ENCODE results near the gene FAM124A.
A peak's percentile ranks its signal among the peaks of the same experiment; 100 is the strongest.

FAM124A gene

DNA sequence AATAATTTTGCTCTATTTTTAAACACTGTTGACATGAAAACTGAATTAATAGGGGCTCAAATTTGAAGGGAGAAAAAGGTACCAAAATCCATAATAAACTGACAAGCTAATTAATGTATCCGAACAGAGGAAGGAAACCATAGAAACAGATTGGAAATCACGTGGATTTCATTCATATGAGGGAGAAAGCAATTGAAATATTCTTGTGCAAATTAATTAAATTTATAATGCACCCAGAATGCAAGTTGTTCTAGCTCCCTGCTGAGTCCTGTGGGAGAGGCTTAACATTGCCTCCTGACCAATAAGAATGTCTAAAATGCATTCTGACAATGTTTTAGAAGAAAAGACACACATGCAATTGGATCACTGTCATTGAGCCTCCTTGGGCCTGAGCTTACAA is 99.6 kb downstream of the FAM124A start:
- ChIA-PET POLR2A (interaction anchor here (1.1 kb wide), 1 partner anchor 131 kb away, joined by 4 read pairs; the partner anchor contains the start of gene INTS6), CTCF (interaction anchor here (0.9 to 2.2 kb wide), 6 partner anchors 10 to 494 kb away, joined by 3 to 8 read pairs (median 4); no protein-coding TSS in a partner anchor)
- no peak for DNase-seq (ENCODE audit: extremely low spot score)
- TF ChIP-seq, protein P1, sequence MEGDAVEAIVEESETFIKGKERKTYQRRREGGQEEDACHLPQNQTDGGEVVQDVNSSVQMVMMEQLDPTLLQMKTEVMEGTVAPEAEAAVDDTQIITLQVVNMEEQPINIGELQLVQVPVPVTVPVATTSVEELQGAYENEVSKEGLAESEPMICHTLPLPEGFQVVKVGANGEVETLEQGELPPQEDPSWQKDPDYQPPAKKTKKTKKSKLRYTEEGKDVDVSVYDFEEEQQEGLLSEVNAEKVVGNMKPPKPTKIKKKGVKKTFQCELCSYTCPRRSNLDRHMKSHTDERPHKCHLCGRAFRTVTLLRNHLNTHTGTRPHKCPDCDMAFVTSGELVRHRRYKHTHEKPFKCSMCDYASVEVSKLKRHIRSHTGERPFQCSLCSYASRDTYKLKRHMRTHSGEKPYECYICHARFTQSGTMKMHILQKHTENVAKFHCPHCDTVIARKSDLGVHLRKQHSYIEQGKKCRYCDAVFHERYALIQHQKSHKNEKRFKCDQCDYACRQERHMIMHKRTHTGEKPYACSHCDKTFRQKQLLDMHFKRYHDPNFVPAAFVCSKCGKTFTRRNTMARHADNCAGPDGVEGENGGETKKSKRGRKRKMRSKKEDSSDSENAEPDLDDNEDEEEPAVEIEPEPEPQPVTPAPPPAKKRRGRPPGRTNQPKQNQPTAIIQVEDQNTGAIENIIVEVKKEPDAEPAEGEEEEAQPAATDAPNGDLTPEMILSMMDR (IDR thresholded peaks at IDR 0.05; ENCODE audit: control extremely low read depth, extremely low read depth, low read depth, missing control alignments): no peak

GRCh38 chr13:51322826-51323225 is 100.6 kb downstream of the FAM124A start:
- DNase-seq (ENCODE audit: extremely low spot score): no peak
- CTCF ChIA-PET: interaction anchor here (0.7 to 2.2 kb wide), 5 partner anchors 13 to 197 kb away, joined by 3 to 6 read pairs (median 4); no protein-coding TSS in a partner anchor
- POLR2A ChIA-PET: no interaction called here
- TF ChIP-seq, protein P1 (IDR thresholded peaks at IDR 0.05; ENCODE audit: control extremely low read depth, extremely low read depth, low read depth, missing control alignments): no peak

GRCh38 chr13:51323824-51324511 is 101.8 kb downstream of the FAM124A start:
- TF ChIP-seq, protein P1 (IDR thresholded peaks at IDR 0.05; ENCODE audit: control extremely low read depth, extremely low read depth, low read depth, missing control alignments): no peak
- POLR2A ChIA-PET: interaction anchor here (0.5 kb wide), 1 partner anchor 11 kb away, joined by 5 read pairs; no protein-coding TSS in a partner anchor
- CTCF ChIA-PET: interaction anchor here (0.7 to 2.6 kb wide), 4 partner anchors 11 to 38 kb away, joined by 3 to 6 read pairs (median 3); no protein-coding TSS in a partner anchor

DNA sequence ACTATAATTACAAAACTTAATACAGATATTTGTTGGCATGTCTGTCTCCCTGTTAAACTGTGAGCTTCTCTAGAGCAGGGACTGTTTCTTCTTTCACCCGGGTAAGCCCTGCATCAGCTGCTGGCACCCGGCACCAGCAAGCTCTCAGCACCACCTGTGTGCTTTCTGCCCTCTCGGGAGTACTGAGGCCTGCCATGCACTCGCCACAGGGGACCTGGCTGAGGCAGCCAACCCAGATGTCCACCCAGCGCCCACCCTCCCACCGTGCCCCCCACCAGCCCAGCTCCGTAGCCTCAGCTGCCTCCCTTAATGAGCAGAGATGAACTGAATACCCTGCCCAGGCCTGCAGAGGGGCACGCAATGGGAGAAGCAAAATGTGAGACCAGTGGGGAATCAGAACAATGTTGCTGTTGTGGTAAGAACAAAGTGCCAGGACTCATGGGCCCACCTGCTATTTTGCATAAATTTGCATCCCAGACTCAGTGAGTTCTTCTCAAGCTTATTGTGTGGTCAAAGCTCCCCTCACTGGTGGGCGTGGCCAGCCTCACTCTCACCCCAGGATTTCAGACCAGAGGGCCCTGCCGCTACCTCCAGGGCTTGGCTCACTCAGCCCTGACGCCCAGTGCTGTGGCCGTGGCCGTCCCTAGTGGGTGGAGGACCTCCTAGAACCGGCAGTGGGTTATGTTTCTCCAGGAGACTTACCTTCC is 102.7 kb downstream of the FAM124A start:
- TF ChIP-seq, protein P1 (IDR thresholded peaks at IDR 0.05; ENCODE audit: control extremely low read depth, extremely low read depth, low read depth, missing control alignments): no peak
- POLR2A ChIA-PET: no interaction called here
- CTCF ChIA-PET: interaction anchor here (1.1 to 2.6 kb wide), 3 partner anchors 12 to 22 kb away, joined by 3 to 6 read pairs (median 3); no protein-coding TSS in a partner anchor
- DNase-seq (ENCODE audit: extremely low spot score): peak; percentile 40

More at GRCh38 chr13:51323824-51324511, 101.8 kb downstream of the FAM124A start:
- no peak for DNase-seq (ENCODE audit: extremely low spot score)

DNA sequence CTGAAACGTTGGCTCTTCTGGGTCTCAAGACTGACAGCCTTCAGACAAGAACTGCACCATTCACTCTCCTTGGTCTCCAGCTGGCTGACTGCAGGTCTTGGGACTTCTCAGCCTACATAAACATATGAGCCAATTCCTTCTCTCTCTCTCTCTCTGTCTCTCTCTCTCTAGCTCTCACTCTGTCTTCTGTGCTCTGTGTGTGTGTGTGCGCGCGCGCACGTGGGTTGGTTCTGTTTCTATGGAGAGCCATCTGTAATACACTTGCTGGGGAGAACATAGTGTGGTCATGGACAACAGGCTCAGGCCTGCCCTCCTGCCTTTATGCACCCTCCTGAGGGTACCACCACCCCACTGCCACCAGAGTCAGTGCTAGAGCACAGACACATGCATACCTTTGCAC is 103.6 kb downstream of the FAM124A start:
- DNase-seq (ENCODE audit: extremely low spot score): no peak
- ChIA-PET CTCF (interaction anchor here (2.6 kb wide), 1 partner anchor 15 kb away, joined by 6 read pairs; no protein-coding TSS in a partner anchor), POLR2A (no interaction called here)
- TF ChIP-seq, protein P1 (IDR thresholded peaks at IDR 0.05; ENCODE audit: control extremely low read depth, extremely low read depth, low read depth, missing control alignments): no peak

DNA sequence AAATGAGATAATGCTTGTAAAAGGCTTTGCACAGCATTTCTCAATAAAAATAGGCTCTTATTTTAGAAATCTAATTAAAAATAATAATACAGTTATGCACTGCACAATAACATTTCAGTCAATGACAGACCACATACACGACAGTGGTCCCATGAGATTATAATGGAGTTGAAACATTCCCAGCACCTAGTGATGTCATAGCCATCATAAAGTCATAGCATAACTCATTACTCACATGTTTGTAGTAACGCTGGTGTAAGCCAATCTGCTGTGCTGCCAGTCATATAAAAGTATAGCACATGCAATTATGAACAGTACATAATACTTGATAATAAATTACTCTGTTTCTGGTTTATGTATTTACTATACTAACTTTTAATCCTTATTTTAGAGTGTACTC is 104.6 kb downstream of the FAM124A start:
- ChIA-PET CTCF (interaction anchor here (1.0 kb wide), 1 partner anchor 41 kb away, joined by 3 read pairs; no protein-coding TSS in a partner anchor), POLR2A (no interaction called here)
- TF ChIP-seq, protein P1 (IDR thresholded peaks at IDR 0.05; ENCODE audit: control extremely low read depth, extremely low read depth, low read depth, missing control alignments): no peak
- no peak for DNase-seq (ENCODE audit: extremely low spot score)
